Pancreas (tissue), 10 donors: ENCODE data around the gene PGBD4. TPM values are rescaled to one million over a fixed set of nuclear protein-coding genes. Genes with fewer than 3 reads are reported as not detected.

ENCODE experiments used
- ATAC-seq, 4 donors: fragments of 200-7000 bp; cut with Tn5 transposase; one replicate each; pipeline versions ENCODE4 v1.8.0 to v1.9.1; 2020; ENCODE audit warnings: mild to moderate bottlenecking in 4 of 4, moderate library complexity in 4 of 4
- DNase-seq, 6 donors: peaks; one replicate each; pipeline ENCODE4 v3.0.0-alpha.2; 2020
- FAIRE-seq: peaks from 2 replicates; lab custom pipeline; 2012; peaks lifted over from hg19 to GRCh38; lab: Jason Lieb, UNC
- H3K27ac ChIP-seq, 4 donors: fragments of 200-600 bp; sonication (generic); 1 replicate in 3 of 4; 2 replicates in 1 of 4; pipeline versions ENCODE4 v1.5.0 to v1.8.0; 2020
- H3K27me3 ChIP-seq, 4 donors: fragments of 200-600 bp; one replicate each; pipeline ENCODE4 v1.8.0; 2021
- H3K36me3 ChIP-seq, 3 donors: fragments of 200-600 bp; sonication (generic) in 1 of 3; one replicate each; pipeline versions ENCODE4 v1.5.0 to v1.8.0; 2020 to 2021
- H3K4me1 ChIP-seq, 3 donors: fragments of 200-600 bp; one replicate each; pipeline ENCODE4 v1.8.0; 2021
- H3K4me3 ChIP-seq, 4 donors: fragments of 200-600 bp; sonication (generic) in 2 of 4; one replicate each; pipeline versions ENCODE4 v1.5.0 to v1.8.0; 2020 to 2021
- H3K9me3 ChIP-seq, 4 donors: fragments of 200-600 bp; one replicate each; pipeline ENCODE4 v1.8.0; 2021
- CTCF ChIP-seq, 4 donors: fragments of 200-600 bp; sonication (generic) in 3 of 4; IDR thresholded peaks; one replicate each; pipeline versions ENCODE4 v1.5.0 to v1.8.0; 2021; ENCODE audit warnings: antibody characterized with exemption in 4 of 4
- WGBS, 2 donors: extraction: QIAGEN DNeasy Blood & Tissue Kit; methylation state at CpG; one replicate each; pipeline ENCODE4 v1.1.7; 2013; 5-methylcytosine and 5-hydroxymethylcytosine counted together
- intact Hi-C, 3 donors: fragments of 100-400 bp; cut with DNase I; formaldehyde crosslinking; loops; one replicate each; pipeline versions ENCODE4 v1.11.1 to v1.14.2; 2022
- polyA plus RNA-seq, 2 donors: library from polyadenylated mRNA; stranded (reverse); fragments of 200-250 nt; gene quantifications; one replicate each; pipeline ENCODE4 v1.2.3, GENCODE V29; 2013
- total RNA-seq, 6 donors: library from RNA; stranded (reverse); fragmentation: NEBNext Ultra II Directional in 4 of 6; extraction: Animal tissue kit (Norgen Biotek cat#: 25700) in 4 of 6; gene quantifications; one replicate each; pipeline versions ENCODE4 v1.2.1 to v1.2.4, GENCODE V29; 2021 to 2023
- donor health status: healthy with polysubstance abuse.
- donor health status: DM: no; HTN: no; CAD: no; lungs with moderate emphysema.
- donor health status: DM: no; HTN: no; CAD: no.
- donor health status: control.
- donor health status: control.
- donor health status: Bipolar disorder and iron deficiency.
- donor health status: DM: yes; HTN: yes; CAD: no.
- donor health status: DM: no; HTN: no; CAD: no.
- donor health status: DM: no; HTN: no; CAD: no.
- donor health status: DM: yes; HTN: yes; CAD: no.

The PGBD4 gene
- 1 to 10 TPM in 1 of 6 donors, under 1 TPM in 5; 0.37 to 1.1 (median 0.57) TPM for total RNA-seq
- under 1 TPM; 0.61 to 0.85 TPM for polyA plus RNA-seq

- Histone ChIP-seq H3K27me3 (no peaks in the 10 kb centered on the region), H3K4me3 (peak within 1 kb of the TSS; percentile 71 to 91 (median 87)), H3K9me3 (no peaks in the 10 kb centered on the region), H3K36me3 (no peaks in the 10 kb centered on the region), H3K4me1 (peaks cover 0 to 21% (median 7%) of the 10 kb centered on the region in 3 donors), H3K27ac (peak within 1 kb of the TSS; percentile 74 to 89 (median 82))
- 0 to 1% methylated on average over 48 of the region's 48 CpGs for WGBS, 2 donors
- peak; percentile 98 to 100 (median 99) for ATAC-seq
- intact Hi-C loops: loop anchor here in 1 of 3 donors (10.0 kb wide), 1 partner anchor 113 kb away; the partner anchor contains the start of gene KATNBL1
- peak; percentile 97 to 100 (median 99) for DNase-seq
- peak; percentile 97 for FAIRE-seq
- no peak for TF ChIP-seq CTCF (IDR thresholded peaks at IDR 0.05)
These were observed at the start of gene PGBD4, which contains the start of gene EMC7 for GRCh38 chr15:34101366-34102174. PGBD4 (plus strand) TSS chr15:34102083; CDS start chr15:34102532, 449 bp downstream. EMC7 (minus strand) TSS chr15:34101862; CDS start chr15:34101839, 23 bp downstream.

GRCh38 chr15:34054081-34054707 lies 47.7 kb upstream of the PGBD4 start:
- H3K4me3 ChIP-seq: no peak overlapping the region

GRCh38 chr15:34055868-34056595 lies 45.9 kb upstream of the PGBD4 start:
- DNase-seq: no peak
- WGBS, 2 donors: 71 to 76% methylated on average over 3 of the region's 3 CpGs
- Histone ChIP-seq H3K27ac (no peak overlapping the region), H3K9me3 (no peaks in the 10 kb centered on the region), H3K36me3 (no peaks in the 10 kb centered on the region), H3K4me1 (no peaks in the 10 kb centered on the region), H3K4me3 (no peak overlapping the region), H3K27me3 (no peaks in the 10 kb centered on the region)
- no peak for FAIRE-seq
- intact Hi-C loops: no loop called here
- peak in 2 of 4 donors; percentile 42 to 45 for ATAC-seq
- TF ChIP-seq CTCF (IDR thresholded peaks at IDR 0.05): no peak

More at GRCh38 chr15:34054081-34054707, 47.7 kb upstream of the PGBD4 start:
- WGBS, 2 donors: 81 to 88% methylated on average over 3 of the region's 3 CpGs
- ATAC-seq (no peak), FAIRE-seq (no peak), DNase-seq (no peak)
- H3K27me3 ChIP-seq: no peaks in the 10 kb centered on the region
- H3K36me3 ChIP-seq: no peaks in the 10 kb centered on the region
- no peaks in the 10 kb centered on the region for H3K4me1 ChIP-seq
- no peak for TF ChIP-seq CTCF (IDR thresholded peaks at IDR 0.05)
- intact Hi-C loops: no loop called here
- no peak overlapping the region for H3K27ac ChIP-seq
- H3K9me3 ChIP-seq: no peaks in the 10 kb centered on the region

- ATAC-seq (no peak), DNase-seq (no peak), FAIRE-seq (no peak)
- H3K36me3 ChIP-seq: no peaks in the 10 kb centered on the region
- intact Hi-C loops: no loop called here
- TF ChIP-seq CTCF (IDR thresholded peaks at IDR 0.05): no peak
- H3K9me3 ChIP-seq: no peaks in the 10 kb centered on the region
- no peaks in the 10 kb centered on the region for H3K4me1 ChIP-seq
- no peak overlapping the region for H3K4me3 ChIP-seq
- no peaks in the 10 kb centered on the region for H3K27me3 ChIP-seq
- H3K27ac ChIP-seq: no peak overlapping the region
- 77 to 82% methylated on average over 5 of the region's 5 CpGs for WGBS, 2 donors
These were observed 45.0 kb upstream of the PGBD4 start for GRCh38 chr15:34056911-34057310.
